ENCODE data around the gene SDK2. TPM values are rescaled to one million over a fixed set of nuclear protein-coding genes. Genes with fewer than 3 reads are reported as not detected.

Gene SDK2
- total and polyA plus RNA-seq, 9 of the 15 experiments (the other 6 are each of a cell fraction or from before 2014, with no cell fraction given), result 0.04 TPM; not detected in 8

- H3K9me3 ChIP-seq (replicated peaks; ENCODE audit: control insufficient read depth, insufficient read depth, low read depth, low read length), result no peaks in the 10 kb centered on the region
- no peaks in the 10 kb centered on the region for H3K4me1 ChIP-seq (replicated peaks in 1 of 2; ENCODE audit: control insufficient read depth in 2 of 2, insufficient read depth in 2 of 2, low read length in 2 of 2)
- no peaks in the 10 kb centered on the region for H3K9me1 ChIP-seq (ENCODE audit: control insufficient read depth, insufficient read depth, low read length)
- H3K27ac ChIP-seq (ENCODE audit: extremely low read depth, low read depth, low read length), result no peak overlapping the region
- ChIA-PET POLR2A (interaction anchor here (0.6 kb wide), 1 partner anchor 225 kb away, joined by 3 read pairs; no protein-coding TSS in a partner anchor), CTCF (ENCODE audit: low intra/inter-chr PET ratio) (no interaction called here)
- in situ Hi-C loops (cut with MboI), result no loop called here
- under 1% methylated on average over 13 of the region's 13 CpGs for WGBS (ENCODE audit: insufficient coverage, low coverage, missing lambda C conversion rate)
- FAIRE-seq (no peak), DNase-seq (ENCODE audit: extremely low read depth in 1 of 4, low spot score in 3 of 4) (no peak), ATAC-seq (no peak)
- BruUV-seq (replicated peaks), result no TSS peak
- no peaks in the 10 kb centered on the region for H3K36me3 ChIP-seq (ENCODE audit: control insufficient read depth, insufficient read depth, low read length)
- H3K27me3 ChIP-seq (ENCODE audit: control insufficient read depth in 2 of 2, insufficient read depth in 2 of 2, low read length in 2 of 2), result peaks cover 0 to 40% of the 10 kb centered on the region in 2 experiments; a peak in 2 of 5 replicates
- no peak overlapping the region for H3K4me3 ChIP-seq
- intact Hi-C loops (cut with micrococcal nuclease), result no loop called here
- no peak overlapping the region for H3K9ac ChIP-seq (ENCODE audit: insufficient read depth in 1 of 2, low read depth in 2 of 2, low read length in 2 of 2)
- no peaks in the 10 kb centered on the region for H3K79me2 ChIP-seq (ENCODE audit: control insufficient read depth, insufficient read depth, low read length)
- no peak overlapping the region for H2AFZ ChIP-seq (ENCODE audit: low read depth, low read length)
- H4K20me1 ChIP-seq (replicated peaks; ENCODE audit: control insufficient read depth, insufficient read depth, low read length), result no peaks in the 10 kb centered on the region
- H3K4me2 ChIP-seq (ENCODE audit: insufficient read depth, low read length), result no peak overlapping the region
- no peak for TF ChIP-seq HDAC1 (IDR thresholded peaks at IDR 0.05)
These were observed 129.9 kb downstream of the SDK2 start for GRCh38 chr17:73514146-73514863.

DNA sequence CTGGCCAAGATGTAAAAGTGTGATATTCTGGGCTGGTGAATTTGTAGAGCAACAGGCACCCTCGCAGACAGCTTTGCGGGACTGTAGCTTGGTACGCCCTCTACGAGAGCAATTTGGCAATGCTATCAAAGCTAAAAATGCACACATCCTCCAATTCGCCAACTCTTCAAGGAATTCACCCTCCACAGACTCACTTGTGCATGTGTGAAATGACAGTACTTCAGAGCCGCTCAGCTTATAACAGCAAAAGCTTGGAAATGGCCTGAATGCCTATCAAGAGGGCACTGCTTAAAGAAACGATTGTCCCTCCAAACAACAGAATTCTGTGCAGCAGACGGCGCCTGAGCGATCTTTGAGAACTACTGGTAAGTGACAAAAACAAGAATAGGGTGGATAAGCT lies 130.8 kb downstream of the SDK2 start:
- CTCF ChIA-PET (ENCODE audit: low intra/inter-chr PET ratio), result no interaction called here
- POLR2A ChIA-PET, result interaction anchor here (0.6 kb wide), 1 partner anchor 226 kb away, joined by 3 read pairs; no protein-coding TSS in a partner anchor

More for the DNA sequence above, 130.8 kb downstream of the SDK2 start:
- TF ChIP-seq COPS2 (conservative IDR thresholded peaks at IDR 0.05), result no peak
- Histone ChIP-seq H3K9me1 (ENCODE audit: control insufficient read depth, insufficient read depth, low read length) (no peaks in the 10 kb centered on the region), H3K79me2 (ENCODE audit: control insufficient read depth, insufficient read depth, low read length) (no peaks in the 10 kb centered on the region), H3K4me1 (replicated peaks in 1 of 2; ENCODE audit: control insufficient read depth in 2 of 2, insufficient read depth in 2 of 2, low read length in 2 of 2) (no peaks in the 10 kb centered on the region), H2AFZ (ENCODE audit: low read depth, low read length) (no peak overlapping the region), H3K9me3 (replicated peaks; ENCODE audit: control insufficient read depth, insufficient read depth, low read depth, low read length) (no peaks in the 10 kb centered on the region), H3K4me3 (no peak overlapping the region), H3K36me3 (ENCODE audit: control insufficient read depth, insufficient read depth, low read length) (no peaks in the 10 kb centered on the region), H3K27me3 (ENCODE audit: control insufficient read depth in 2 of 2, insufficient read depth in 2 of 2, low read length in 2 of 2) (peaks cover 0 to 39% of the 10 kb centered on the region in 2 experiments; a peak in 2 of 5 replicates), H3K9ac (ENCODE audit: insufficient read depth in 1 of 2, low read depth in 2 of 2, low read length in 2 of 2) (no peak overlapping the region), H3K4me2 (ENCODE audit: insufficient read depth, low read length) (no peak overlapping the region), H3K27ac (ENCODE audit: extremely low read depth, low read depth, low read length) (no peak overlapping the region), H4K20me1 (replicated peaks; ENCODE audit: control insufficient read depth, insufficient read depth, low read length) (no peaks in the 10 kb centered on the region)
- WGBS (ENCODE audit: insufficient coverage, low coverage, missing lambda C conversion rate), result 3% methylated on average over 10 of the region's 10 CpGs
- intact Hi-C loops (cut with micrococcal nuclease), result no loop called here
- FAIRE-seq, result no peak
- BruUV-seq (replicated peaks), result no TSS peak
- no peak for DNase-seq (ENCODE audit: extremely low read depth in 1 of 4, low spot score in 3 of 4)
- no peak for ATAC-seq
- in situ Hi-C loops (cut with MboI), result no loop called here

Measured in K562 (cell line).